BLaER1 (cell line): ENCODE data around the gene ADAMTS16.

Experiments used
- H3K27ac ChIP-seq: shearing (Covaris generic); formaldehyde crosslinking; 2 replicates; pipeline ENCODE4 v1.8.1; 2022
- H3K27me3 ChIP-seq: shearing (Covaris generic); formaldehyde crosslinking; 2 replicates; pipeline ENCODE4 v1.8.1; 2022
- H3K36me3 ChIP-seq: shearing (Covaris generic); formaldehyde crosslinking; 2 replicates; pipeline ENCODE4 v1.8.1; 2022
- H3K4me1 ChIP-seq: shearing (Covaris generic); formaldehyde crosslinking; 2 replicates; pipeline ENCODE4 v1.8.1; 2022
- H3K4me2 ChIP-seq: shearing (Covaris generic); formaldehyde crosslinking; 2 replicates; pipeline ENCODE4 v1.8.1; 2022
- H3K4me3 ChIP-seq: shearing (Covaris generic); formaldehyde crosslinking; 2 replicates; pipeline ENCODE4 v1.8.1; 2022
- H3K9ac ChIP-seq: shearing (Covaris generic); formaldehyde crosslinking; 2 replicates; pipeline ENCODE4 v1.8.1; 2022
- H3K9me3 ChIP-seq: shearing (Covaris generic); formaldehyde crosslinking; 2 replicates; pipeline ENCODE4 v1.8.1; 2022
- H4K20me1 ChIP-seq: shearing (Covaris generic); formaldehyde crosslinking; 2 replicates; pipeline ENCODE4 v1.8.1; 2022
- Cebpa-rat ChIP-seq: shearing (Covaris generic); IDR thresholded peaks from 2 replicates; pipeline ENCODE4 v1.8.1; 2022

Gene ADAMTS16

GRCh38 chr5:5301176-5301575 lies 161.0 kb downstream of the ADAMTS16 start:
- no peaks in the 10 kb centered on the region for H3K4me1 ChIP-seq
- H3K9me3 ChIP-seq = peaks cover 17% of the 10 kb centered on the region
- H3K4me2 ChIP-seq = no peak overlapping the region
- H3K9ac ChIP-seq = no peak overlapping the region
- H3K27ac ChIP-seq = no peak overlapping the region
- H3K27me3 ChIP-seq = no peaks in the 10 kb centered on the region; the same call in 1 of the 2 replicates
- no peaks in the 10 kb centered on the region for H4K20me1 ChIP-seq
- no peaks in the 10 kb centered on the region for H3K36me3 ChIP-seq
- no peak for TF ChIP-seq Cebpa-rat
- H3K4me3 ChIP-seq = no peak overlapping the region

DNA sequence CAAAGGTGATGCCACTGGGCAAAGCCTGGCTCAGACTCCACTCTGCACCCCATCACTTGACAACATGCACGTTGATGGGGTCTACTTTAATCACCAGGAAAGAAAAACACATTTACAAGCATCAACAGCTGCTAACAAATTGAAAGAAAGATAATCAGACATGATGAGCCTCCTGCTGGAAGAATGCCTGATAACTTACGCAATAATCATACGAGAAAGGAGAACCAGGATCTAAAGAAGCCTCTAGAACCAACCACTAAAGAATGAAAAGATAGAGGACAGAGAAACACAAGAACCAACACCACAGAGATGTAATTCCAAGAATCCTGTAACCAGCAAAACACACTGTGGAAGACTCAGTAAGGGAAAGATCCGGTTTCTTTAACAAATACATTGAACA lies 162.1 kb downstream of the ADAMTS16 start:
- no peaks in the 10 kb centered on the region for H4K20me1 ChIP-seq
- no peaks in the 10 kb centered on the region for H3K36me3 ChIP-seq
- no peak overlapping the region for H3K4me2 ChIP-seq
- no peak overlapping the region for H3K4me3 ChIP-seq
- H3K4me1 ChIP-seq = no peaks in the 10 kb centered on the region
- H3K9ac ChIP-seq = no peak overlapping the region
- no peaks in the 10 kb centered on the region; the same call in 1 of the 2 replicates for H3K27me3 ChIP-seq
- peak; percentile 35; the same call in 1 of the 2 replicates for TF ChIP-seq Cebpa-rat
- H3K9me3 ChIP-seq = peaks cover 17% of the 10 kb centered on the region
- H3K27ac ChIP-seq = no peak overlapping the region

- H3K4me2 ChIP-seq = no peak overlapping the region
- no peak overlapping the region for H3K27ac ChIP-seq
- no peaks in the 10 kb centered on the region for H3K36me3 ChIP-seq
- no peaks in the 10 kb centered on the region for H3K4me1 ChIP-seq
- H3K9me3 ChIP-seq = peaks cover 17% of the 10 kb centered on the region
- no peaks in the 10 kb centered on the region for H4K20me1 ChIP-seq
- H3K9ac ChIP-seq = no peak overlapping the region
- H3K27me3 ChIP-seq = no peaks in the 10 kb centered on the region; the same call in 1 of the 2 replicates
- H3K4me3 ChIP-seq = no peak overlapping the region
- no peak for TF ChIP-seq Cebpa-rat
These were observed 163.1 kb downstream of the ADAMTS16 start for GRCh38 chr5:5303242-5303641.

- Histone ChIP-seq H3K4me1 (no peaks in the 10 kb centered on the region), H4K20me1 (no peaks in the 10 kb centered on the region), H3K9ac (no peak overlapping the region), H3K4me2 (no peak overlapping the region), H3K4me3 (no peak overlapping the region), H3K27me3 (no peaks in the 10 kb centered on the region; the same call in 1 of the 2 replicates), H3K27ac (no peak overlapping the region), H3K36me3 (no peaks in the 10 kb centered on the region), H3K9me3 (peaks cover 17% of the 10 kb centered on the region)
- TF ChIP-seq Cebpa-rat = no peak
These were observed 164.4 kb downstream of the ADAMTS16 start for GRCh38 chr5:5304361-5305020.

GRCh38 chr5:5306696-5307095 lies 166.6 kb downstream of the ADAMTS16 start:
- H3K9ac ChIP-seq = no peak overlapping the region
- H3K4me1 ChIP-seq = no peaks in the 10 kb centered on the region
- no peaks in the 10 kb centered on the region for H4K20me1 ChIP-seq
- H3K4me2 ChIP-seq = no peak overlapping the region
- TF ChIP-seq Cebpa-rat = no peak
- no peaks in the 10 kb centered on the region for H3K36me3 ChIP-seq
- no peaks in the 10 kb centered on the region for H3K27me3 ChIP-seq
- peaks cover 12% of the 10 kb centered on the region for H3K9me3 ChIP-seq
- no peak overlapping the region for H3K4me3 ChIP-seq
- no peak overlapping the region for H3K27ac ChIP-seq

- no peak overlapping the region for H3K27ac ChIP-seq
- no peaks in the 10 kb centered on the region for H3K27me3 ChIP-seq
- H4K20me1 ChIP-seq = no peaks in the 10 kb centered on the region
- TF ChIP-seq Cebpa-rat = no peak
- H3K4me3 ChIP-seq = no peak overlapping the region
- 0 out of 2 replicates have a peak, but pooled peaks cover 3% of the 10 kb centered on the region for H3K9me3 ChIP-seq
- H3K9ac ChIP-seq = no peak overlapping the region
- no peaks in the 10 kb centered on the region for H3K36me3 ChIP-seq
- H3K4me1 ChIP-seq = no peaks in the 10 kb centered on the region
- no peak overlapping the region for H3K4me2 ChIP-seq
These were observed 168.2 kb downstream of the ADAMTS16 start for GRCh38 chr5:5308319-5308718.

DNA sequence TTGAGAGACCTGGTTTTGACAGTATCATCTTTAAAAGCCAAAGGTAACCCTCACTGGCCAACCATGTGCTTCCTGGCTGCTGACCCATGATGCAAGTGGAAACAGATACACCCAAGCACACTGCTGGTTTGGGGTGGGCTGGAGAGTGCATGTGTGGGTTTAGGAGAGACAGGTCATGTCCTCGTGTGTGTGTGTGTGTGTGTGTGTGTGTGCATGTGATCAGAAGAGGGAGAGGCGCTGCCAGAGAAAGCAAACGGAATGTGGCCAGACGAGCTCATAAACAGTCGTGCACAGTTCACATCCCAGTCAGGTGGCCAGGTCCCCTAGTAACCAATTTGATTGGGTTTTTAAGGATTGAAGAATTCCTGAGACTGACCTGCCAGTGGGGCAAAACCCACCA lies 169.5 kb downstream of the ADAMTS16 start:
- Histone ChIP-seq H3K9ac (no peak overlapping the region), H3K36me3 (no peaks in the 10 kb centered on the region), H3K4me2 (no peak overlapping the region), H3K9me3 (peaks cover under 1% of the 10 kb centered on the region; the same call in 1 of the 2 replicates), H3K27ac (no peak overlapping the region), H3K27me3 (no peaks in the 10 kb centered on the region), H3K4me3 (no peak overlapping the region), H3K4me1 (no peaks in the 10 kb centered on the region), H4K20me1 (no peaks in the 10 kb centered on the region)
- no peak for TF ChIP-seq Cebpa-rat

- H3K36me3 ChIP-seq = no peaks in the 10 kb centered on the region
- H3K9ac ChIP-seq = no peak overlapping the region
- H4K20me1 ChIP-seq = no peaks in the 10 kb centered on the region
- no peak overlapping the region for H3K4me2 ChIP-seq
- H3K4me1 ChIP-seq = no peaks in the 10 kb centered on the region
- TF ChIP-seq Cebpa-rat = no peak
- no peak overlapping the region for H3K27ac ChIP-seq
- no peak overlapping the region for H3K4me3 ChIP-seq
- peaks cover 5% of the 10 kb centered on the region; the same call in 1 of the 2 replicates for H3K9me3 ChIP-seq
- H3K27me3 ChIP-seq = no peaks in the 10 kb centered on the region
These were observed 173.0 kb downstream of the ADAMTS16 start for GRCh38 chr5:5313101-5313635.

- Histone ChIP-seq H3K36me3 (no peaks in the 10 kb centered on the region), H3K27me3 (no peaks in the 10 kb centered on the region), H3K4me1 (no peaks in the 10 kb centered on the region), H4K20me1 (no peaks in the 10 kb centered on the region), H3K4me2 (no peak overlapping the region), H3K4me3 (no peak overlapping the region), H3K27ac (no peak overlapping the region), H3K9me3 (peaks cover 5% of the 10 kb centered on the region; the same call in 1 of the 2 replicates), H3K9ac (no peak overlapping the region)
- no peak for TF ChIP-seq Cebpa-rat
These were observed 174.0 kb downstream of the ADAMTS16 start for GRCh38 chr5:5314166-5314565.

GRCh38 chr5:5314626-5315025 lies 174.5 kb downstream of the ADAMTS16 start:
- Histone ChIP-seq H3K27me3 (no peaks in the 10 kb centered on the region), H4K20me1 (no peaks in the 10 kb centered on the region), H3K9me3 (peaks cover 5% of the 10 kb centered on the region; the same call in 1 of the 2 replicates), H3K27ac (no peak overlapping the region), H3K4me2 (no peak overlapping the region), H3K4me3 (no peak overlapping the region), H3K4me1 (no peaks in the 10 kb centered on the region), H3K36me3 (no peaks in the 10 kb centered on the region), H3K9ac (no peak overlapping the region)
- no peak for TF ChIP-seq Cebpa-rat
